Adipocyte (in vitro differentiated cells): ENCODE results near the gene FBN2.
"Not testable (repeated sequence)": the region's sequence is repeated elsewhere in the genome, so short reads cannot be mapped to it uniquely, and the experiment has no call there.

ENCODE experiments used
- DNase-seq: peaks from one replicate; pipeline ENCODE4 v3.0.0-alpha.2; 2015; ENCODE audit warnings: low read depth
- H3K27me3 ChIP-seq: replicated peaks from 2 replicates; pipeline ENCODE4 v1.7.0; 2013; ENCODE audit warnings: mild to moderate bottlenecking, low read length, moderate library complexity; ENCODE audit not compliant: control insufficient read depth, insufficient read depth
- H3K36me3 ChIP-seq: 2 replicates; pipeline ENCODE4 v1.7.0; 2013; ENCODE audit warnings: low read length, mild to moderate bottlenecking, moderate library complexity; ENCODE audit not compliant: control insufficient read depth, insufficient read depth, severe bottlenecking
- H3K4me1 ChIP-seq: 2 replicates; pipeline ENCODE4 v1.7.0; 2013; ENCODE audit warnings: mild to moderate bottlenecking, low read length, moderate library complexity; ENCODE audit not compliant: control insufficient read depth, insufficient read depth
- H3K4me3 ChIP-seq: 2 replicates; pipeline ENCODE4 v1.7.0; 2013; ENCODE audit warnings: mild to moderate bottlenecking, low read length, moderate library complexity
- H3K9ac ChIP-seq: 2 replicates; pipeline ENCODE4 v1.7.0; 2013; ENCODE audit warnings: mild to moderate bottlenecking, low read length, moderate library complexity
- H3K9me3 ChIP-seq: 2 replicates; pipeline ENCODE4 v1.7.0; 2013; ENCODE audit warnings: mild to moderate bottlenecking, low read length, moderate library complexity; ENCODE audit not compliant: control insufficient read depth

FBN2 gene

GRCh38 chr5:128400766-128401165, 137.3 kb downstream of the FBN2 start:
- H3K9me3 ChIP-seq, H3K9ac ChIP-seq, DNase-seq, H3K27me3 ChIP-seq, H3K4me3 ChIP-seq: not testable (repeated sequence)
- H3K4me1 ChIP-seq, result peaks cover 23% of the 10 kb centered on the region
- H3K36me3 ChIP-seq, result peaks cover 92% of the 10 kb centered on the region

DNA sequence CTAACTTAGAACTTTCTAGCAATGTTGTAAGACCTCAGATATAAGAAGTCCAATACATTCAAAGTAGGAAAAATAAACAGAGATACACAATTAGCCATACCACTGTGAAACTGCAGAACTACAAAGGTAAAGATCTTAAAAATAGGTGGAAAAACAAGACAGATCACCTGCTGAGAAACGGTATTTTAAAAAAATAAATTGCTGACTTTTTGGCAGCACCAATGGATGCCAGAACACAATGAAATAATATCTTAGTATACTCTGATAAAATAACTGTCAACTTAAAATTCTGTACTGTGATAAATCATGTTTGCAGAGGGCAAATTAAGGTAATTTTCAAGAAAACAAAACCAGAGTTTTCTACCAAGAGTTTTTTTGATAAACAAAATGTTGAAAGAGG, 138.9 kb downstream of the FBN2 start:
- Histone ChIP-seq H3K9ac (no peak overlapping the region), H3K4me3 (no peak overlapping the region), H3K9me3 (no peaks in the 10 kb centered on the region), H3K4me1 (peaks cover 14% of the 10 kb centered on the region), H3K36me3 (peaks cover 92% of the 10 kb centered on the region), H3K27me3 (no peaks in the 10 kb centered on the region)
- DNase-seq, result no peak

DNA sequence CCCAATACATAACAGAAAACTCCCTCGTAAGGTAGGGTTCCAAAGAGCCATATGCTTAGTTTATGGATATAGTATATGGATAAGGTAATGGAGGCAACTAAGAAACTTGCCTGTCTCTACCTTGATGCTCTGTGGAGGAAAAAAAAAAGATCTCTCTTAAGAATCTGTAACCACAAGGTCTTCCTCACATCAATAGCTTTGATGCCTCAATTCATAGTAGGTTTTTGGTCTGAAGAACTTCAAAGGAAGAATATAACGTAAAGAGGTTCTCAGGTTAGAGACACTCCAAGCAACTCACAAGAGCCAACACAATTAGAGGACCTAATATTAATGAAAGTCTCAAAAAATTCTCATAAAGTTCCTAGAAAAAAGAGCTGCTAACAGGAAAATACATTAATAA, 140.2 kb downstream of the FBN2 start:
- H3K9me3 ChIP-seq, result no peaks in the 10 kb centered on the region
- H3K4me3 ChIP-seq, result no peak overlapping the region
- peaks cover 5% of the 10 kb centered on the region for H3K4me1 ChIP-seq
- no peak for DNase-seq
- H3K27me3 ChIP-seq, result no peaks in the 10 kb centered on the region
- no peak overlapping the region for H3K9ac ChIP-seq
- peaks cover 92% of the 10 kb centered on the region for H3K36me3 ChIP-seq

DNA sequence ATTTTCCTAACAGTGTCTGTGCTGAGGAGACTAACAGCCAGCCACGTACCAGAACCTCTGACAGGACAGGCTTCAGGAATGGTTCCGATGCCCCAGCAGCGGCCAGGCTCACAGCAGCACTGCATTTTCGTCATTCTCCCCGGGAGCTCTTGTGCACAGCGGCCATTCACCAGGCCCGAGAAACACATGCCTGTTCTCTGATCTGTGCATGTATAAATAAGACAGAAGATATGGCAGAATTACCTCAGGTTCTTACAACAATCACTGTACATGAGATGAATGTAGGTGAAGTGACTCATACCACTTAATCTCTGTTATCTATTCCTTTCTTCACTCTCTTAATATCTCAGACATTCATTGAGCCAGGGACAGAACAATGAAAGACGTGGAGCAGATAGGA, 143.0 kb downstream of the FBN2 start:
- Histone ChIP-seq H3K9me3 (no peaks in the 10 kb centered on the region), H3K4me1 (peaks cover 5% of the 10 kb centered on the region), H3K36me3 (peaks cover 92% of the 10 kb centered on the region), H3K27me3 (no peaks in the 10 kb centered on the region), H3K9ac (no peak overlapping the region), H3K4me3 (no peak overlapping the region)
- DNase-seq, result no peak

DNA sequence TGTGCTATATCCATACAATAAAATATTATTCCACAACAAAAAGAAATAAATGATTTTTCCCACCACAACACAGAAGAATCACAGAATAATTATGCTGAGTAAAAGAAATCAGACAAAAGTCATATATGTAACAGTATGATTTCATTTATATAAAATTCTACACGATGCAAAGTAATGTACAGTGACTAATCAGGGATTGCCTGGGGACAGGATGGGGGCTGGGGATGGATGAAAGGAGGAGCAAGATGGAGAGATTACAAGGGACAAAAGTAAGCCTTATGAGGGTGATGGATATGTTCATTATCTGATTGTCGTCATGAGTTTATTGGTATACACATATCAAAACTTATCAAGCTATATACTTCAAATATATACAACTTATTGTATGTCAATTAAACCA, 154.0 kb downstream of the FBN2 start:
- Histone ChIP-seq H3K9me3 (no peaks in the 10 kb centered on the region), H3K27me3 (no peaks in the 10 kb centered on the region), H3K9ac (no peak overlapping the region), H3K36me3 (peaks cover 91% of the 10 kb centered on the region), H3K4me1 (no peaks in the 10 kb centered on the region), H3K4me3 (no peak overlapping the region)
- DNase-seq, result no peak

- H3K9me3 ChIP-seq, result no peaks in the 10 kb centered on the region
- no peaks in the 10 kb centered on the region for H3K27me3 ChIP-seq
- no peak for DNase-seq
- H3K4me3 ChIP-seq, result no peak overlapping the region
- H3K36me3 ChIP-seq, result peaks cover 91% of the 10 kb centered on the region
- H3K4me1 ChIP-seq, result no peaks in the 10 kb centered on the region
- H3K9ac ChIP-seq, result no peak overlapping the region
Measured at GRCh38 chr5:128380337-128380736, 157.7 kb downstream of the FBN2 start.

DNA sequence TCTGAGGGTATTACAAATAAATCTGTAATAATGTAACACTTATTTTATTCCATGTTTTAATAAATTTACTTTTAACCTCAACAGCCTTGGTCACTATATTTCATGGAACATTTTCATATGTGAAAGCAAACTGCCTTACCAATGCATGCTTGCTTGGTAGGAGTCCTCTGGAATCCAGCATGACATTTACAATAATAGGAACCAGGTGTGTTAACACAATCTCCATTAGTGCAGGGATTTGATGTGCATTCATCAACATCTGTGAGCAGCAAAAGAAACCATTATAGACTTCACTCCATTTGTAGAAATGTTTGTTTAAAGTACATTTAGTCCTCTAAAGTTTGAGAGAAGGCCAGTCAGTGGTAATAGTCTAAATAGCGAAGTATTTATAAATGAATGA, 159.4 kb downstream of the FBN2 start:
- peak; percentile 58 for DNase-seq
- H3K4me1 ChIP-seq, result no peaks in the 10 kb centered on the region
- H3K9me3 ChIP-seq, result no peaks in the 10 kb centered on the region
- H3K36me3 ChIP-seq, result peaks cover 93% of the 10 kb centered on the region
- no peak overlapping the region for H3K9ac ChIP-seq
- no peak overlapping the region for H3K4me3 ChIP-seq
- H3K27me3 ChIP-seq, result no peaks in the 10 kb centered on the region

DNA sequence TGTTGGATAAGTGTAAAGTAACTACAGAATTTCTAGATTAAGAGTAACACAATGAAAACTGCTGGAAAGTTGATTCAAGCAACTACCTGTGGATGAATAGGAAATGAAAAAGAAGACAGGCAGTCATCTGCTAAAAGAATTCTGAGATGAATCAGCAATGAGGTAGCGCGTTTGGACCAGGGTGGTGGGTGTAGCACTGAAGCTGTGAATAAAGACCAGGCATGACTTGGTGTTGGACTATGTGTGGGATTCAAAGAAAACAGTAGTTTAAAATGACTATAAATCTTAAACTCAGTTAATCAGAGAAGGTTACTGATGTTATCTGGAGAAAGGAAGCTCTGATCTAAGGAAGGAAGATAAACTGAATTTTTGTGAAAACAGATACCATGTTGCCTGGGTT, 159.8 kb downstream of the FBN2 start:
- Histone ChIP-seq H3K9ac (no peak overlapping the region), H3K4me3 (no peak overlapping the region), H3K4me1 (no peaks in the 10 kb centered on the region), H3K9me3 (no peaks in the 10 kb centered on the region), H3K27me3 (no peaks in the 10 kb centered on the region), H3K36me3 (peaks cover 93% of the 10 kb centered on the region)
- DNase-seq, result peak; percentile 32

DNA sequence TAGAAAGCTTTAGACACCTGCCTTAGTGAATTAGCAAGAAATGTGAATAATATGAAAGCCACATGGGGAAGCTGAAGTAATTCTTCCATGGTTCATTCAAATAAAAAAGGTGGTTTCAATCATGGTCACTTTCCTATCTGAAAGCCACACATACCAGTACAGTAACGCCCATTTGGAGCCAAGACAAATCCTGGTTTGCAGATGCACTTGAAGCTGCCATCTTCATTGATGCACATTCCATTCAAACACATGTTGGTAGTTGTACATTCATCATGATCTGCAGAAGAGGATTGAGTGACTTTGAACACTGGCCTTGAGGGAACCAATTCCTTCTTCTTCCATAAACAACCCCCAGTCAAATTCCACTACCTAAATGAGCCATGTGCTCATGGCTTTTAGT, 161.5 kb downstream of the FBN2 start:
- Histone ChIP-seq H3K4me3 (no peak overlapping the region), H3K9me3 (no peaks in the 10 kb centered on the region), H3K36me3 (peaks cover 93% of the 10 kb centered on the region), H3K9ac (no peak overlapping the region), H3K27me3 (no peaks in the 10 kb centered on the region), H3K4me1 (no peaks in the 10 kb centered on the region)
- DNase-seq, result peak; percentile 29

DNA sequence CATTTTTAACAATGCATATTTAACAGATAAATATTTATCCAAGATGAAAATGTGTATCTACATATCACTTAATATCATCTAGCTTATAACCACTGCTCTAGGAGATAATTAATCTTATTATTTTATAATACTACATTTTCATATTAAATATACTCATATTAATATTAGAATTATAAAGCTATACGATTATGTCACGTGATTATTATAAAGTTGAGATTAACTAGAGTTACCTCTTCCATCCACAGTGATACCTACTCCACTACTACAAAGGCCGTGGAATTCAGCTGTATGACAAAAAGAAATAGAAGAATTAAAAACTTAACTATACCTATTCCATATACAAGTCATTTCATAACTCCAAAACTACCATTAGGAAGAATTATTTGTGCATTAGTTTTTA, 171.9 kb downstream of the FBN2 start:
- no peaks in the 10 kb centered on the region for H3K27me3 ChIP-seq
- no peak overlapping the region for H3K9ac ChIP-seq
- no peak overlapping the region for H3K4me3 ChIP-seq
- peaks cover 100% of the 10 kb centered on the region for H3K36me3 ChIP-seq
- no peak for DNase-seq
- no peaks in the 10 kb centered on the region for H3K4me1 ChIP-seq
- H3K9me3 ChIP-seq, result no peaks in the 10 kb centered on the region

GRCh38 chr5:128362370-128362769, 175.7 kb downstream of the FBN2 start:
- no peak overlapping the region for H3K9ac ChIP-seq
- no peaks in the 10 kb centered on the region for H3K9me3 ChIP-seq
- peaks cover 12% of the 10 kb centered on the region for H3K4me1 ChIP-seq
- H3K36me3 ChIP-seq, result peaks cover 100% of the 10 kb centered on the region
- no peak for DNase-seq
- H3K4me3 ChIP-seq, result no peak overlapping the region
- H3K27me3 ChIP-seq, result no peaks in the 10 kb centered on the region

GRCh38 chr5:128358826-128359225, 179.2 kb downstream of the FBN2 start:
- Histone ChIP-seq H3K36me3 (peaks cover 100% of the 10 kb centered on the region), H3K9me3 (no peaks in the 10 kb centered on the region), H3K4me1 (peaks cover 15% of the 10 kb centered on the region)

More at GRCh38 chr5:128358826-128359225, 179.2 kb downstream of the FBN2 start:
- Histone ChIP-seq H3K9ac (peak overlapping the region; percentile 25), H3K27me3 (no peaks in the 10 kb centered on the region), H3K4me3 (no peak overlapping the region)
- DNase-seq, result peak; percentile 69
